AG09319 (cell line): ENCODE data around the gene KCTD7.
A peak's percentile ranks its signal among the peaks of the same experiment; 100 is the strongest.
"Not testable (repeated sequence)": the region's sequence is repeated elsewhere in the genome, so short reads cannot be mapped to it uniquely, and the experiment has no call there.

Source experiments
- DNase-seq: peaks from one replicate; pipeline ENCODE4 v3.0.0-alpha.2; 2010; ENCODE audit warnings: low read depth; ENCODE audit errors: extremely low read depth
- CTCF ChIP-seq: IDR thresholded peaks from 2 replicates; pipeline ENCODE4 v1.5.1; 2011; ENCODE audit warnings: low read depth, mild to moderate bottlenecking, inconsistent platforms, low read length, moderate library complexity

Gene KCTD7

GRCh38 chr7:66679633-66680244 is 51.1 kb downstream of the KCTD7 start:
- no peak for DNase-seq
- TF ChIP-seq CTCF, result no peak

- peak; percentile 74 for DNase-seq
- TF ChIP-seq CTCF, result no peak
Observed at GRCh38 chr7:66681491-66682349, 53.0 kb downstream of the KCTD7 start.

- no peak for TF ChIP-seq CTCF
- no peak for DNase-seq
Observed at GRCh38 chr7:66682350-66683093, 53.8 kb downstream of the KCTD7 start.

- not testable (repeated sequence) for DNase-seq
Observed at GRCh38 chr7:66683094-66683769, 54.6 kb downstream of the KCTD7 start.

- no peak for DNase-seq
- no peak for TF ChIP-seq CTCF
Observed at GRCh38 chr7:66683770-66684123, 55.1 kb downstream of the KCTD7 start.

- DNase-seq, result not testable (repeated sequence)
Observed at GRCh38 chr7:66685663-66686062, 57.0 kb downstream of the KCTD7 start.

- DNase-seq, result no peak
- no peak for TF ChIP-seq CTCF
Observed at GRCh38 chr7:66687186-66687585, 58.5 kb downstream of the KCTD7 start.

GRCh38 chr7:66687672-66688071 is 59.0 kb downstream of the KCTD7 start:
- DNase-seq, result not testable (repeated sequence)
